Mesendoderm (in vitro differentiated cells): ENCODE measurements around the gene HECTD4. TPM values are rescaled to one million over a fixed set of nuclear protein-coding genes. Genes with fewer than 3 reads are reported as not detected.
A peak's percentile ranks its signal among the peaks of the same experiment; 100 is the strongest.
"Not testable (repeated sequence)": the region's sequence is repeated elsewhere in the genome, so short reads cannot be mapped to it uniquely, and the experiment has no call there.

Source experiments
- DNase-seq: peaks from one replicate; pipeline ENCODE4 v3.0.0; 2013
- H2AK5ac ChIP-seq: 2 replicates; pipeline ENCODE4 v1.6.1; 2013; ENCODE audit warnings: low read length, inconsistent platforms
- H2BK120ac ChIP-seq: 2 replicates; pipeline ENCODE4 v1.6.1; 2013; ENCODE audit warnings: low read depth, mild to moderate bottlenecking, low read length, moderate library complexity, mixed read lengths
- H2BK15ac ChIP-seq: replicated peaks from 2 replicates; pipeline ENCODE4 v1.6.1; 2013; ENCODE audit warnings: low read depth, mild to moderate bottlenecking, moderate library complexity
- H2BK5ac ChIP-seq: 2 replicates; pipeline ENCODE4 v1.6.1; 2013; ENCODE audit warnings: low read length, inconsistent platforms
- H3K18ac ChIP-seq: 2 replicates; pipeline ENCODE4 v1.6.1; 2013; ENCODE audit warnings: mild to moderate bottlenecking, low read length, mixed read lengths
- H3K23ac ChIP-seq: one replicate; pipeline ENCODE4 v1.6.1; 2013; ENCODE audit warnings: low read length
- H3K27ac ChIP-seq: 2 replicates; pipeline ENCODE4 v1.5.1; 2013; ENCODE audit warnings: low read depth, mild to moderate bottlenecking, inconsistent platforms, low read length, moderate library complexity
- H3K27me3 ChIP-seq: 2 replicates; pipeline ENCODE4 v1.6.1; 2013; ENCODE audit warnings: low read length, control low read depth, mild to moderate bottlenecking, inconsistent platforms; ENCODE audit not compliant: insufficient read depth, poor library complexity
- H3K36me3 ChIP-seq: 2 replicates; pipeline ENCODE4 v1.6.1; 2013; ENCODE audit warnings: low read length, inconsistent platforms; ENCODE audit not compliant: control insufficient read depth, insufficient read depth
- H3K4ac ChIP-seq: one replicate; pipeline ENCODE4 v1.6.1; 2013; ENCODE audit warnings: low read depth, mild to moderate bottlenecking, low read length, moderate library complexity
- H3K4me1 ChIP-seq: 2 replicates; pipeline ENCODE4 v1.6.1; 2013; ENCODE audit warnings: low read depth, low read length, inconsistent platforms; ENCODE audit not compliant: control insufficient read depth
- H3K4me2 ChIP-seq: 2 replicates; pipeline ENCODE4 v1.6.1; 2013; ENCODE audit warnings: low read length
- H3K4me3 ChIP-seq: 2 replicates; pipeline ENCODE4 v1.5.1; 2013; ENCODE audit warnings: mild to moderate bottlenecking, low read length
- H3K56ac ChIP-seq: one replicate; pipeline ENCODE4 v1.6.1; 2013; ENCODE audit warnings: low read length
- H3K79me1 ChIP-seq: 2 replicates; pipeline ENCODE4 v1.6.1; 2013; ENCODE audit warnings: low read length, inconsistent platforms
- H3K79me2 ChIP-seq: 2 replicates; pipeline ENCODE4 v1.6.1; 2013; ENCODE audit warnings: mild to moderate bottlenecking, low read length; ENCODE audit not compliant: control insufficient read depth, insufficient read depth
- H3K9ac ChIP-seq: 2 replicates; pipeline ENCODE4 v1.6.1; 2013; ENCODE audit warnings: low read length, inconsistent platforms
- H4K5ac ChIP-seq: one replicate; pipeline ENCODE4 v1.6.1; 2013; ENCODE audit warnings: low read length
- H4K8ac ChIP-seq: one replicate; pipeline ENCODE4 v1.6.1; 2013; ENCODE audit warnings: low read depth, mild to moderate bottlenecking, control low read depth, low read length, moderate library complexity
- WGBS: extraction: QIAGEN DNeasy Blood & Tissue Kit; methylation state at CpG from one replicate; pipeline ENCODE4 v1.1.7; 2013; ENCODE audit warnings: low lambda C conversion rate, missing lambda C conversion rate; ENCODE audit not compliant: insufficient coverage; ENCODE audit errors: extremely low coverage; 5-methylcytosine and 5-hydroxymethylcytosine counted together
- small RNA-seq: library from polyadenylated mRNA; stranded (forward); fragments of <200 nt; extraction: miRNeasy Mini kit (QIAGEN cat#:217004); gene quantifications from one replicate; pipeline ENCODE3, GENCODE V24; 2013; ENCODE audit not compliant: insufficient read depth

Gene HECTD4

DNA sequence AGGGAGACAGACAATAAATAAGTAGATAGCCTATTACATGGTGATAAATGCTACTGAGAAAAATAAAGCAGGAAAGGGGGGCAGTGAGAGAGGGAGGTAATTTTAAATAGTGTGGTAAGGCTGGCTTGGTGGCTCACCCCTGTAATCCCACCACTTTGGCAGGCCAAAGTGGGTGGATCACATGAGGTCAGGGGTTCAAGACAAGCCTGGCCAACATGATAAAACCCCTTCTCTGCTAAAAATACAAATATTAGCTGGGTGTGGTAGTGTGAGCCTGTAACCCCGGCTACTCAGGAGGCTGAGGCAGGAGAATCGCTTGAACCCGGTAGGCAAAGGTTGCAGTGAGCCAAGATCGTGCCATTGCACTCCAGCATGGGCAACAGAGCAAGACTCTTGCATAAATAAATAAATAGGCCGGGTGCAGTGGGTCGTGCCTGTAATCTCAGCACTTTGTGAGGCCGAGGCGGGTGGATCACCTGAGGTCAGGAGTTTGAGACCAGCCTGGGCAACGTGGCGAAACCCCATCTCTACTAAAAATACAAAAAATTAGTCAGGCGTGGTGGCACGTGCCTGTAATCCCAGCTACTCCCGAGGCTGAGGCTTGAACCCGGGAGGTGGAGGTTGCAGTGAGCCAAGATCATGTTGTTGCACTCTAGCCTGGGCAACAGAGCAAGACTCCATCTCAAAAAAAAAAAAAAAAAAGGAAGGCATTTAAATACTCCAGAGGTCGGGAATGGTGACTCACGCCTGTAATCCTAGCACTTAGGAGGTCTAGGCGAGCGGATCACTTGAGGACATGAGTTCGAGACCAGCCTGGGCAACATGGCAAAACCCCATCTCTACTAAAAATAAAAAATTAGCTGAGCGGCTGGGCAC is 271.2 kb downstream of the HECTD4 start:
- peak; percentile 24 for DNase-seq
- not testable (repeated sequence) for H3K27ac ChIP-seq, H3K9ac ChIP-seq, H3K23ac ChIP-seq, H3K4me3 ChIP-seq, H2AK5ac ChIP-seq, H3K27me3 ChIP-seq, H3K4ac ChIP-seq, H3K79me1 ChIP-seq, H3K4me1 ChIP-seq, H3K4me2 ChIP-seq, H3K36me3 ChIP-seq, H4K8ac ChIP-seq, H2BK120ac ChIP-seq, H2BK15ac ChIP-seq, H4K5ac ChIP-seq, H2BK5ac ChIP-seq, H3K18ac ChIP-seq, H3K56ac ChIP-seq
- peaks cover 24% of the 10 kb centered on the region for H3K79me2 ChIP-seq
- no CpG with 5 or more reads among the region's 20 CpGs for whole genome bisulfite sequencing

Small RNAs within 50 kb of the gene (small RNA-seq; reads per million reads assigned to genes)
- not detected for gene RF00019
